ENCODE results near the gene ASRGL1.

DNA sequence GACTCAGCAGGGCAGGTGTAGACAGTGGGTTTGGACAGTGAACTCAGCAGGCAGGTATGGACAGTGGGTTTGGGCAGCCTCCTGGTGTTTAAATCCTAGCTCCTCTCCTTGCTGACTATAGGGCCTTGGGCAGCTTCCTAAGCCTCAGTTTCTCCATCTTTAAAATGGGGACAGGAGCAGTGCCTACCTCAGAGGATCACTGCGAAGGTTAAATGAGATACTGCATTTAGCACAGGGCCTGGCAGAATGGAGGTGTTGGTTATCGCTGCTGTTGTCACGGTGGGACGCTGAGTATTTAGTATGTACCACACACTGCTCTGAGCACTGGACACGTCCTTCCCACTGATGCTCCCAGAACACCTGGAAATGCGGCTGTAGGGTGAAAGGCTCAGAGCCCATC lies 67.2 kb downstream of the ASRGL1 start:
- TF ChIP-seq, protein P1, sequence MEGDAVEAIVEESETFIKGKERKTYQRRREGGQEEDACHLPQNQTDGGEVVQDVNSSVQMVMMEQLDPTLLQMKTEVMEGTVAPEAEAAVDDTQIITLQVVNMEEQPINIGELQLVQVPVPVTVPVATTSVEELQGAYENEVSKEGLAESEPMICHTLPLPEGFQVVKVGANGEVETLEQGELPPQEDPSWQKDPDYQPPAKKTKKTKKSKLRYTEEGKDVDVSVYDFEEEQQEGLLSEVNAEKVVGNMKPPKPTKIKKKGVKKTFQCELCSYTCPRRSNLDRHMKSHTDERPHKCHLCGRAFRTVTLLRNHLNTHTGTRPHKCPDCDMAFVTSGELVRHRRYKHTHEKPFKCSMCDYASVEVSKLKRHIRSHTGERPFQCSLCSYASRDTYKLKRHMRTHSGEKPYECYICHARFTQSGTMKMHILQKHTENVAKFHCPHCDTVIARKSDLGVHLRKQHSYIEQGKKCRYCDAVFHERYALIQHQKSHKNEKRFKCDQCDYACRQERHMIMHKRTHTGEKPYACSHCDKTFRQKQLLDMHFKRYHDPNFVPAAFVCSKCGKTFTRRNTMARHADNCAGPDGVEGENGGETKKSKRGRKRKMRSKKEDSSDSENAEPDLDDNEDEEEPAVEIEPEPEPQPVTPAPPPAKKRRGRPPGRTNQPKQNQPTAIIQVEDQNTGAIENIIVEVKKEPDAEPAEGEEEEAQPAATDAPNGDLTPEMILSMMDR (conservative IDR thresholded peaks at IDR 0.05; ENCODE audit: low read length), result no peak
- no peak for TF ChIP-seq EZH2phosphoT487 (IDR thresholded peaks at IDR 0.05; ENCODE audit: borderline replicate concordance, low read depth, low read length)

All from OCI-LY7 (cell line).